GM12801 (cell line): Measurements from ENCODE around the gene ARPC5.

Experiments used
- TF ChIP-seq, protein P1 (sequence below): IDR thresholded peaks from one replicate; pipeline ENCODE4 v1.5.1; 2011; ENCODE audit warnings: control low read depth; ENCODE audit not compliant: insufficient read length; ENCODE audit errors: extremely low read depth

ARPC5 gene

GRCh38 chr1:183582021-183582713 lies 53.4 kb downstream of the ARPC5 start:
- TF ChIP-seq, protein P1, sequence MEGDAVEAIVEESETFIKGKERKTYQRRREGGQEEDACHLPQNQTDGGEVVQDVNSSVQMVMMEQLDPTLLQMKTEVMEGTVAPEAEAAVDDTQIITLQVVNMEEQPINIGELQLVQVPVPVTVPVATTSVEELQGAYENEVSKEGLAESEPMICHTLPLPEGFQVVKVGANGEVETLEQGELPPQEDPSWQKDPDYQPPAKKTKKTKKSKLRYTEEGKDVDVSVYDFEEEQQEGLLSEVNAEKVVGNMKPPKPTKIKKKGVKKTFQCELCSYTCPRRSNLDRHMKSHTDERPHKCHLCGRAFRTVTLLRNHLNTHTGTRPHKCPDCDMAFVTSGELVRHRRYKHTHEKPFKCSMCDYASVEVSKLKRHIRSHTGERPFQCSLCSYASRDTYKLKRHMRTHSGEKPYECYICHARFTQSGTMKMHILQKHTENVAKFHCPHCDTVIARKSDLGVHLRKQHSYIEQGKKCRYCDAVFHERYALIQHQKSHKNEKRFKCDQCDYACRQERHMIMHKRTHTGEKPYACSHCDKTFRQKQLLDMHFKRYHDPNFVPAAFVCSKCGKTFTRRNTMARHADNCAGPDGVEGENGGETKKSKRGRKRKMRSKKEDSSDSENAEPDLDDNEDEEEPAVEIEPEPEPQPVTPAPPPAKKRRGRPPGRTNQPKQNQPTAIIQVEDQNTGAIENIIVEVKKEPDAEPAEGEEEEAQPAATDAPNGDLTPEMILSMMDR: no peak

DNA sequence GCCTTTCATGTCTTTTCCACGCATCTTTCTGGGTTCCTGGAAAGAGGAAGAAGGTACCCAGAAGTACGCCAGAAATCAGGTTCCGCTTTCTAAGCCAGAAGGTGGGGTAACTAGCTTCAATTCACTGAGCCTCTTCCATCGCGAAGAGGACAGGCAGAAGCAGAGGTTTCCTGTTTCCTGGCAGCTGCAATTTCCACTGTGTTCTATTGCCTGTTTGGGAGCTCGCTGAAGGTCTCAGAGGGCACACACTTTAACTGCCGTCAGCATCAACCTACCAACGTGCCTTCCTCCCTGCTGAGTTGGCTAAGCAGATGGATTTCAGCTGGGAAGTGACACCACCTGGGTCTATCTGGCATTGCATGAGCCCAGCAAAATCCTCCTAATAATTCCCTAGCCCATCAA lies 55.3 kb downstream of the ARPC5 start:
- TF ChIP-seq, protein P1: no peak

DNA sequence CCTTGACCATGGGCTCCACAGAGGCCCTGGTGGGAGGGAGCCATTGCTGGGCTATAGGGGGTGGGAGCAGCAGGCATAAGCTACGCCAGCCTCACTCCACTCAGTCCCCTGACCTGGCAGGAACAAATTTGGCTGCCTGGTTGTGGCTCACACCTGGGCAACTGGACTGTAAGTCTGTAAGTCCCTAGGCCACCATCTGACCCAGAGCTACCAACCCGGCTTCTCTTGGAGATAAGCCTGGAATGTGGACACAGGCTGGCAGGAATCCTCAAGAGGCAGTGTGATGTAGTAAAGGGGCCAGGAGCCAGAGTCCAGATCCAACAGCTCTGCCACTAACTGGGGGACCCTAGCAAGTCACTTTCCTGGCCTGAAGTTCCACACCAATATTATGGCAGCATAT lies 56.7 kb downstream of the ARPC5 start:
- TF ChIP-seq, protein P1: no peak

- TF ChIP-seq, protein P1: no peak
These were observed 57.6 kb downstream of the ARPC5 start for GRCh38 chr1:183577897-183578465.

DNA sequence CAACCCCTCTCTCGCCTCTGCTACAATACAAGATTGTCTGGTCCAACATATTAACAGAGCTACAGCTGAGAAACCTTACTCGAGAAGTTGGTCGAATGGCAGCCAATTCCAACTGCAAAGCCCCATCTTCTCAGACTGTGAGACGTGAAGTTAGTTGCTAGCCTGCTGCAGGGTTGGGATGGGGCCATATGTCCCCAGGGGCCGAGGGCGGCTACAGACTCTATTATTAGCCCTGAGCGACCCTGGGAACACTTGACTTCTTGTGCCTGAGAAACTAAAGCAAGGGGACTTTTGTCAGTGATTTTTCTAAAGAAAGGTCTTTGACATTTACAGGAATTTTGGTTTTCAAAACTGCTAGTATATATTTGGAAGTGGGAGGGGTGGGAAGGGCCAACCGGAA lies 59.0 kb downstream of the ARPC5 start:
- TF ChIP-seq, protein P1: no peak

DNA sequence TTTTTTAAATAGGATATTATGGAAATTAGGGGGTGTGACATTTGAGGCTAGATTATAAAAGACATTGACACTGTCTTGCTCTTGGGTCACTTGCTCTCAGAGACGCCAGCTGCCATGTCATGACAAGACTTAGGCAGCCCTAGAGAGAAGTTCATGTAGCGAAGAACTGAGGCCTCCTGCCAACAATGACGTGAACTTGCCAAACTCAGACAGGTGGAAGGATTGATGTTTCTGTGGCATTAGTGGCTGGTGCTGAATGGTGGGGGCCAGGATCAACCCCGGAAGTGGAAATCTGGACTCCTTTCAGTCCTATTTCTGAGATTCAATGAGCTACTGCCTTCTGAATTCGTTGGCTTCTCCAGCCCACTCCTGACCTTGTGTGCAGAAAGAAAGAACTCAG lies 60.0 kb downstream of the ARPC5 start:
- TF ChIP-seq, protein P1: no peak

GRCh38 chr1:183572721-183573120 lies 62.9 kb downstream of the ARPC5 start:
- TF ChIP-seq, protein P1: no peak
